ENCODE measurements around the gene ZNF862. TPM values are rescaled to one million over a fixed set of nuclear protein-coding genes. Genes with fewer than 3 reads are reported as not detected.

The ZNF862 gene
- total and polyA plus RNA-seq, 2 of the 13 experiments (the other 11 are each of a cell fraction or from before 2014, with no cell fraction given): 0.89 to 2.0 TPM

DNA sequence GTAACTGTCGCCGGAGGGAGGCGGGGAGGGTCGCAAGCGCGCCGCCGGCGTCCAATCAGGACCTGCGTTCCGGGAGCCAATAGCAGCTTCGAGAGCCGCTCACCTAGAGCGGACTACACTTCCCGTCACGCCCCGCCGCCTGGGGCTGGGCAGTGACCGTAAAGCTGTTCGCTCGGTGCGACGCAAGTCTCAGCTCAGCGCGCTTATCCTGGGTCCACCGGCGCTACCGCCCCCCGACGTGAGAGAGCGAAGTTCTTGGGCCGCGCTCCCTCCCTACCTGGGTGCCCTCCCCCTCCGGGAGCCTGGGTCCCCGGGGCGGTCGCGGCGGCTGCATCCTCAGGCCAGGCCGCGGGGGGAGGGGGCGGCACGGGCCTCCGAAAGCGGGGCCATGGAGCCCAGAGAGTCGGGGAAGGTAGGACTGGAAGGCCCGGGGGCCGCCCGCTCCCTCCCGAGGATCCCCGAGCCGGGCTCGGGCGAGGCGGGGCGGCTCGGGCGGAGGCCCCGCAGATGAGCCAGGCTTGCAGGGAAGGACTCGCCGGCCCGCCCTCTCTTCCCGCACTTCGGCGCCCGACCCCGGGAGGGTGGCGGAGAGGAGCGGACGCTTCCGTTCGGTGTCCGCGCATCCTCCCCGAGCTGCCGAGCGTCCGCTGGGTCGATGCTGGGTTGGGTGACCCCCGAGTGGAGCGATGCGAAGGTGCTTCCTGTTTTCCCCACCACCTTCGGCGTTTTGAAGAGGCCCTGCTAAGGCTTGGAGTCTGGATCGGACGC, at the start of gene ZNF862 (continued):
- TF ChIP-seq ZNF569 (CRISPR knock-in tag; IDR thresholded peaks at IDR 0.05; ENCODE audit: borderline replicate concordance) (no peak), POLR2A (IDR thresholded peaks at IDR 0.05; ENCODE audit: insufficient read depth in 1 of 2, low read depth in 2 of 2, low read length in 2 of 2) (peak; percentile 21 to 80; a peak in 2 of 4 replicates), SOX6 (IDR thresholded peaks at IDR 0.05) (no peak), SOX6 (CRISPR knock-in tag; IDR thresholded peaks at IDR 0.05) (peak; percentile 72), ZNF761 (CRISPR knock-in tag; conservative IDR thresholded peaks at IDR 0.05) (peak; percentile 67; the same call in 1 of the 2 replicates), TGIF2 (CRISPR knock-in tag; IDR thresholded peaks at IDR 0.05) (no peak), ZSCAN25 (CRISPR knock-in tag; IDR thresholded peaks at IDR 0.05) (peak; percentile 44; the same call in 1 of the 2 replicates), ZNF607 (CRISPR knock-in tag; IDR thresholded peaks at IDR 0.05; ENCODE audit: borderline replicate concordance) (peak; percentile 26; the same call in 1 of the 2 replicates), ZBTB10 (CRISPR knock-in tag; IDR thresholded peaks at IDR 0.05; ENCODE audit: borderline replicate concordance) (no peak), ZBTB3 (CRISPR knock-in tag; IDR thresholded peaks at IDR 0.05; ENCODE audit: borderline replicate concordance, low read depth) (no peak), ZFP82 (CRISPR knock-in tag; IDR thresholded peaks at IDR 0.05; ENCODE audit: borderline replicate concordance) (no peak), ZNF263 (CRISPR knock-in tag; IDR thresholded peaks at IDR 0.05) (no peak), ZNF451 (CRISPR knock-in tag; IDR thresholded peaks at IDR 0.05) (peak; percentile 83), ZNF781 (CRISPR knock-in tag; IDR thresholded peaks at IDR 0.05; ENCODE audit: borderline replicate concordance, not compliant biosample characterization) (no peak), NFIB (CRISPR knock-in tag; IDR thresholded peaks at IDR 0.05; ENCODE audit: borderline replicate concordance) (no peak), PRDM4 (CRISPR knock-in tag; IDR thresholded peaks at IDR 0.05; ENCODE audit: borderline replicate concordance) (no peak), PTBP1 (IDR thresholded peaks at IDR 0.05; ENCODE audit: low read depth, low read length, poor library complexity, severe bottlenecking) (no peak), NONO (IDR thresholded peaks at IDR 0.05) (no peak), NONO (CRISPR knock-in tag; conservative IDR thresholded peaks at IDR 0.05) (peak; percentile 93)
- TF ChIP-seq, protein P1, sequence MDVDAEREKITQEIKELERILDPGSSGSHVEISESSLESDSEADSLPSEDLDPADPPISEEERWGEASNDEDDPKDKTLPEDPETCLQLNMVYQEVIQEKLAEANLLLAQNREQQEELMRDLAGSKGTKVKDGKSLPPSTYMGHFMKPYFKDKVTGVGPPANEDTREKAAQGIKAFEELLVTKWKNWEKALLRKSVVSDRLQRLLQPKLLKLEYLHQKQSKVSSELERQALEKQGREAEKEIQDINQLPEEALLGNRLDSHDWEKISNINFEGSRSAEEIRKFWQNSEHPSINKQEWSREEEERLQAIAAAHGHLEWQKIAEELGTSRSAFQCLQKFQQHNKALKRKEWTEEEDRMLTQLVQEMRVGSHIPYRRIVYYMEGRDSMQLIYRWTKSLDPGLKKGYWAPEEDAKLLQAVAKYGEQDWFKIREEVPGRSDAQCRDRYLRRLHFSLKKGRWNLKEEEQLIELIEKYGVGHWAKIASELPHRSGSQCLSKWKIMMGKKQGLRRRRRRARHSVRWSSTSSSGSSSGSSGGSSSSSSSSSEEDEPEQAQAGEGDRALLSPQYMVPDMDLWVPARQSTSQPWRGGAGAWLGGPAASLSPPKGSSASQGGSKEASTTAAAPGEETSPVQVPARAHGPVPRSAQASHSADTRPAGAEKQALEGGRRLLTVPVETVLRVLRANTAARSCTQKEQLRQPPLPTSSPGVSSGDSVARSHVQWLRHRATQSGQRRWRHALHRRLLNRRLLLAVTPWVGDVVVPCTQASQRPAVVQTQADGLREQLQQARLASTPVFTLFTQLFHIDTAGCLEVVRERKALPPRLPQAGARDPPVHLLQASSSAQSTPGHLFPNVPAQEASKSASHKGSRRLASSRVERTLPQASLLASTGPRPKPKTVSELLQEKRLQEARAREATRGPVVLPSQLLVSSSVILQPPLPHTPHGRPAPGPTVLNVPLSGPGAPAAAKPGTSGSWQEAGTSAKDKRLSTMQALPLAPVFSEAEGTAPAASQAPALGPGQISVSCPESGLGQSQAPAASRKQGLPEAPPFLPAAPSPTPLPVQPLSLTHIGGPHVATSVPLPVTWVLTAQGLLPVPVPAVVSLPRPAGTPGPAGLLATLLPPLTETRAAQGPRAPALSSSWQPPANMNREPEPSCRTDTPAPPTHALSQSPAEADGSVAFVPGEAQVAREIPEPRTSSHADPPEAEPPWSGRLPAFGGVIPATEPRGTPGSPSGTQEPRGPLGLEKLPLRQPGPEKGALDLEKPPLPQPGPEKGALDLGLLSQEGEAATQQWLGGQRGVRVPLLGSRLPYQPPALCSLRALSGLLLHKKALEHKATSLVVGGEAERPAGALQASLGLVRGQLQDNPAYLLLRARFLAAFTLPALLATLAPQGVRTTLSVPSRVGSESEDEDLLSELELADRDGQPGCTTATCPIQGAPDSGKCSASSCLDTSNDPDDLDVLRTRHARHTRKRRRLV (CRISPR knock-in tag; IDR thresholded peaks at IDR 0.05): no peak
